ENCODE results near the gene TMEM86A. TPM values are rescaled to one million over a fixed set of nuclear protein-coding genes. Genes with fewer than 3 reads are reported as not detected.
"Not testable (repeated sequence)": the region's sequence is repeated elsewhere in the genome, so short reads cannot be mapped to it uniquely, and the experiment has no call there.

TMEM86A gene
- polyA plus RNA-seq, 1 donor, result 1.6 TPM

GRCh38 chr11:18672209-18672608 lies 26.4 kb upstream of the TMEM86A start:
- WGBS (ENCODE audit: insufficient coverage, low lambda C conversion rate), result no CpG with 5 or more reads among the region's 7 CpGs
- not testable (repeated sequence) for H3K27me3 ChIP-seq (ENCODE audit: control insufficient read depth, insufficient read depth, low read length); H3K36me3 ChIP-seq (ENCODE audit: control insufficient read depth, insufficient read depth, low read length); H3K9me3 ChIP-seq (ENCODE audit: control insufficient read depth, low read depth, low read length); H3K27ac ChIP-seq (ENCODE audit: low read length); DNase-seq; H3K4me3 ChIP-seq (ENCODE audit: low read length); H3K4me1 ChIP-seq (ENCODE audit: control insufficient read depth, insufficient read depth, low read length)

GRCh38 chr11:18676803-18677202 lies 21.8 kb upstream of the TMEM86A start:
- Histone ChIP-seq H3K27ac (ENCODE audit: low read length) (no peak overlapping the region), H3K4me1 (ENCODE audit: control insufficient read depth, insufficient read depth, low read length) (no peaks in the 10 kb centered on the region), H3K36me3 (ENCODE audit: control insufficient read depth, insufficient read depth, low read length) (no peaks in the 10 kb centered on the region), H3K9me3 (ENCODE audit: control insufficient read depth, low read depth, low read length) (no peaks in the 10 kb centered on the region), H3K27me3 (ENCODE audit: control insufficient read depth, insufficient read depth, low read length) (no peaks in the 10 kb centered on the region), H3K4me3 (ENCODE audit: low read length) (no peak overlapping the region)
- 100% methylated on average over 1 of the region's 4 CpGs for whole genome bisulfite sequencing (ENCODE audit: insufficient coverage, low lambda C conversion rate)
- DNase-seq, result no peak

- H3K27ac ChIP-seq (ENCODE audit: low read length), result no peak overlapping the region
- H3K4me3 ChIP-seq (ENCODE audit: low read length), result no peak overlapping the region
- no peak for DNase-seq
- no peaks in the 10 kb centered on the region for H3K36me3 ChIP-seq (ENCODE audit: control insufficient read depth, insufficient read depth, low read length)
- no CpG with 5 or more reads among the region's 3 CpGs for WGBS (ENCODE audit: insufficient coverage, low lambda C conversion rate)
- no peaks in the 10 kb centered on the region for H3K9me3 ChIP-seq (ENCODE audit: control insufficient read depth, low read depth, low read length)
- no peaks in the 10 kb centered on the region for H3K27me3 ChIP-seq (ENCODE audit: control insufficient read depth, insufficient read depth, low read length)
- no peaks in the 10 kb centered on the region for H3K4me1 ChIP-seq (ENCODE audit: control insufficient read depth, insufficient read depth, low read length)
These were observed 21.0 kb upstream of the TMEM86A start for GRCh38 chr11:18677560-18677959.

- H3K4me1 ChIP-seq (ENCODE audit: control insufficient read depth, insufficient read depth, low read length); H3K27me3 ChIP-seq (ENCODE audit: control insufficient read depth, insufficient read depth, low read length); H3K4me3 ChIP-seq (ENCODE audit: low read length); H3K27ac ChIP-seq (ENCODE audit: low read length); DNase-seq; H3K36me3 ChIP-seq (ENCODE audit: control insufficient read depth, insufficient read depth, low read length); H3K9me3 ChIP-seq (ENCODE audit: control insufficient read depth, low read depth, low read length): not testable (repeated sequence)
- no CpG with 5 or more reads among the region's 1 CpG for WGBS (ENCODE audit: insufficient coverage, low lambda C conversion rate)
These were observed 16.6 kb upstream of the TMEM86A start for GRCh38 chr11:18681949-18682348.

- H3K27ac ChIP-seq (ENCODE audit: low read length), result no peak overlapping the region
- H3K36me3 ChIP-seq (ENCODE audit: control insufficient read depth, insufficient read depth, low read length), result no peaks in the 10 kb centered on the region
- no peaks in the 10 kb centered on the region for H3K9me3 ChIP-seq (ENCODE audit: control insufficient read depth, low read depth, low read length)
- H3K27me3 ChIP-seq (ENCODE audit: control insufficient read depth, insufficient read depth, low read length), result no peaks in the 10 kb centered on the region
- no peak for DNase-seq
- WGBS (ENCODE audit: insufficient coverage, low lambda C conversion rate), result no CpG with 5 or more reads among the region's 3 CpGs
- H3K4me3 ChIP-seq (ENCODE audit: low read length), result no peak overlapping the region
- no peaks in the 10 kb centered on the region for H3K4me1 ChIP-seq (ENCODE audit: control insufficient read depth, insufficient read depth, low read length)
These were observed 16.1 kb upstream of the TMEM86A start for GRCh38 chr11:18682466-18682865.

GRCh38 chr11:18684267-18684666 lies 14.3 kb upstream of the TMEM86A start:
- no peaks in the 10 kb centered on the region for H3K9me3 ChIP-seq (ENCODE audit: control insufficient read depth, low read depth, low read length)
- no peaks in the 10 kb centered on the region for H3K4me1 ChIP-seq (ENCODE audit: control insufficient read depth, insufficient read depth, low read length)
- no peaks in the 10 kb centered on the region for H3K27me3 ChIP-seq (ENCODE audit: control insufficient read depth, insufficient read depth, low read length)
- no CpG with 5 or more reads among the region's 1 CpG for whole genome bisulfite sequencing (ENCODE audit: insufficient coverage, low lambda C conversion rate)
- H3K36me3 ChIP-seq (ENCODE audit: control insufficient read depth, insufficient read depth, low read length), result no peaks in the 10 kb centered on the region
- DNase-seq, result no peak
- H3K4me3 ChIP-seq (ENCODE audit: low read length), result no peak overlapping the region
- H3K27ac ChIP-seq (ENCODE audit: low read length), result no peak overlapping the region

GRCh38 chr11:18691467-18692140 lies 7.0 kb upstream of the TMEM86A start:
- H3K27ac ChIP-seq (ENCODE audit: low read length); H3K4me1 ChIP-seq (ENCODE audit: control insufficient read depth, insufficient read depth, low read length); DNase-seq; H3K27me3 ChIP-seq (ENCODE audit: control insufficient read depth, insufficient read depth, low read length); H3K4me3 ChIP-seq (ENCODE audit: low read length); H3K36me3 ChIP-seq (ENCODE audit: control insufficient read depth, insufficient read depth, low read length); H3K9me3 ChIP-seq (ENCODE audit: control insufficient read depth, low read depth, low read length): not testable (repeated sequence)
- no CpG with 5 or more reads among the region's 4 CpGs for WGBS (ENCODE audit: insufficient coverage, low lambda C conversion rate)

GRCh38 chr11:18692941-18693760 lies 5.4 kb upstream of the TMEM86A start:
- H3K36me3 ChIP-seq (ENCODE audit: control insufficient read depth, insufficient read depth, low read length), result no peaks in the 10 kb centered on the region
- H3K4me1 ChIP-seq (ENCODE audit: control insufficient read depth, insufficient read depth, low read length), result no peaks in the 10 kb centered on the region
- 42% methylated on average over 2 of the region's 9 CpGs for WGBS (ENCODE audit: insufficient coverage, low lambda C conversion rate)
- peaks cover 9% of the 10 kb centered on the region for H3K27me3 ChIP-seq (ENCODE audit: control insufficient read depth, insufficient read depth, low read length)
- H3K9me3 ChIP-seq (ENCODE audit: control insufficient read depth, low read depth, low read length), result no peaks in the 10 kb centered on the region
- no peak overlapping the region for H3K27ac ChIP-seq (ENCODE audit: low read length)
- DNase-seq, result no peak
- no peak overlapping the region for H3K4me3 ChIP-seq (ENCODE audit: low read length)

GRCh38 chr11:18696638-18697225 lies 1.8 kb upstream of the TMEM86A start:
- H3K9me3 ChIP-seq (ENCODE audit: control insufficient read depth, low read depth, low read length), result no peaks in the 10 kb centered on the region
- no peak for DNase-seq
- peaks cover under 1% of the 10 kb centered on the region for H3K36me3 ChIP-seq (ENCODE audit: control insufficient read depth, insufficient read depth, low read length)
- peaks cover 29% of the 10 kb centered on the region for H3K27me3 ChIP-seq (ENCODE audit: control insufficient read depth, insufficient read depth, low read length)
- 100% methylated on average over 1 of the region's 2 CpGs for WGBS (ENCODE audit: insufficient coverage, low lambda C conversion rate)
- no peaks in the 10 kb centered on the region for H3K4me1 ChIP-seq (ENCODE audit: control insufficient read depth, insufficient read depth, low read length)
- H3K4me3 ChIP-seq (ENCODE audit: low read length), result no peak overlapping the region
- H3K27ac ChIP-seq (ENCODE audit: low read length), result no peak overlapping the region

- peaks cover 29% of the 10 kb centered on the region for H3K27me3 ChIP-seq (ENCODE audit: control insufficient read depth, insufficient read depth, low read length)
These were observed 1.0 kb upstream of the TMEM86A start for GRCh38 chr11:18697576-18697975.

More at GRCh38 chr11:18697576-18697975, 1.0 kb upstream of the TMEM86A start:
- no peak overlapping the region for H3K4me3 ChIP-seq (ENCODE audit: low read length)
- whole genome bisulfite sequencing (ENCODE audit: insufficient coverage, low lambda C conversion rate), result no CpG with 5 or more reads among the region's 4 CpGs
- H3K4me1 ChIP-seq (ENCODE audit: control insufficient read depth, insufficient read depth, low read length), result no peaks in the 10 kb centered on the region
- no peak overlapping the region for H3K27ac ChIP-seq (ENCODE audit: low read length)
- no peak for DNase-seq
- H3K9me3 ChIP-seq (ENCODE audit: control insufficient read depth, low read depth, low read length), result no peaks in the 10 kb centered on the region
- H3K36me3 ChIP-seq (ENCODE audit: control insufficient read depth, insufficient read depth, low read length), result peaks cover 4% of the 10 kb centered on the region

All from large intestine (tissue), 3 donors.